HCT116 (cell line): Measurements from ENCODE around the gene CALM1.

Source experiments
- CTCF ChIP-seq, 3 experiments: fragments of 200-600 bp in 1 of 3; sonication (generic) in 1 of 3; IDR thresholded peaks in 2 of 3; conservative IDR thresholded peaks in 1 of 3; 2 replicates each; pipeline ENCODE4 v1.5.1; 2012 to 2017; ENCODE audit warnings: low read depth in 2 of 3, low read length in 2 of 3, antibody characterized with exemption in 1 of 3, borderline replicate concordance in 1 of 3, control low read depth in 1 of 3, mild to moderate bottlenecking in 1 of 3, mixed read lengths in 1 of 3, mixed run types in 1 of 3, moderate library complexity in 1 of 3; ENCODE audit not compliant: insufficient read depth in 1 of 3
- EZH2 ChIP-seq: fragments of 200-600 bp; sonication (generic); IDR thresholded peaks from 2 replicates; pipeline ENCODE4 v1.6.1; 2017; ENCODE audit warnings: antibody characterized with exemption, mixed run types
- EZH2phosphoT487 ChIP-seq: fragments of 200-600 bp; IDR thresholded peaks from 2 replicates; pipeline ENCODE4 v1.6.1; 2018; ENCODE audit warnings: antibody characterized with exemption, borderline replicate concordance
- MAX ChIP-seq: IDR thresholded peaks from 2 replicates; pipeline ENCODE4 v1.6.1; 2012

GRCh38 chr14:90388437-90388836, 8.4 kb upstream of the CALM1 start:
- no peak; the same call in 1 of the 2 replicates for TF ChIP-seq MAX
- TF ChIP-seq CTCF (IDR thresholded peaks at IDR 0.05 in 2 of 3, conservative IDR thresholded peaks at IDR 0.05 in 1 of 3; ENCODE audit: borderline replicate concordance in 1 of 3, insufficient read depth in 1 of 3, low read depth in 2 of 3, low read length in 2 of 3) = no peak
- no peak for TF ChIP-seq EZH2phosphoT487
- no peak for TF ChIP-seq EZH2
